ENCODE measurements around the gene CTSK. TPM values are rescaled to one million over a fixed set of nuclear protein-coding genes. Genes with fewer than 3 reads are reported as not detected.

Gene CTSK
- polyA plus RNA-seq, 1 experiment, result 70.7 TPM

GRCh38 chr1:150791585-150791984 is 16.5 kb downstream of the CTSK start:
- TF ChIP-seq, protein P1, sequence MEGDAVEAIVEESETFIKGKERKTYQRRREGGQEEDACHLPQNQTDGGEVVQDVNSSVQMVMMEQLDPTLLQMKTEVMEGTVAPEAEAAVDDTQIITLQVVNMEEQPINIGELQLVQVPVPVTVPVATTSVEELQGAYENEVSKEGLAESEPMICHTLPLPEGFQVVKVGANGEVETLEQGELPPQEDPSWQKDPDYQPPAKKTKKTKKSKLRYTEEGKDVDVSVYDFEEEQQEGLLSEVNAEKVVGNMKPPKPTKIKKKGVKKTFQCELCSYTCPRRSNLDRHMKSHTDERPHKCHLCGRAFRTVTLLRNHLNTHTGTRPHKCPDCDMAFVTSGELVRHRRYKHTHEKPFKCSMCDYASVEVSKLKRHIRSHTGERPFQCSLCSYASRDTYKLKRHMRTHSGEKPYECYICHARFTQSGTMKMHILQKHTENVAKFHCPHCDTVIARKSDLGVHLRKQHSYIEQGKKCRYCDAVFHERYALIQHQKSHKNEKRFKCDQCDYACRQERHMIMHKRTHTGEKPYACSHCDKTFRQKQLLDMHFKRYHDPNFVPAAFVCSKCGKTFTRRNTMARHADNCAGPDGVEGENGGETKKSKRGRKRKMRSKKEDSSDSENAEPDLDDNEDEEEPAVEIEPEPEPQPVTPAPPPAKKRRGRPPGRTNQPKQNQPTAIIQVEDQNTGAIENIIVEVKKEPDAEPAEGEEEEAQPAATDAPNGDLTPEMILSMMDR (IDR thresholded peaks at IDR 0.05; ENCODE audit: insufficient read depth, low read depth, low read length), result no peak
- no peak overlapping the region for H3K4me3 ChIP-seq (ENCODE audit: low read depth, low read length)
- H3K27me3 ChIP-seq (ENCODE audit: control insufficient read depth, insufficient read depth, low read length), result no peaks in the 10 kb centered on the region
- CTCF ChIA-PET, result no interaction called here
- H3K36me3 ChIP-seq (ENCODE audit: control insufficient read depth, insufficient read depth, low read length), result peaks cover 3% of the 10 kb centered on the region; the same call in 1 of the 2 replicates
- no peak for DNase-seq (ENCODE audit: low read depth)
- POLR2A ChIA-PET, result no interaction called here

DNA sequence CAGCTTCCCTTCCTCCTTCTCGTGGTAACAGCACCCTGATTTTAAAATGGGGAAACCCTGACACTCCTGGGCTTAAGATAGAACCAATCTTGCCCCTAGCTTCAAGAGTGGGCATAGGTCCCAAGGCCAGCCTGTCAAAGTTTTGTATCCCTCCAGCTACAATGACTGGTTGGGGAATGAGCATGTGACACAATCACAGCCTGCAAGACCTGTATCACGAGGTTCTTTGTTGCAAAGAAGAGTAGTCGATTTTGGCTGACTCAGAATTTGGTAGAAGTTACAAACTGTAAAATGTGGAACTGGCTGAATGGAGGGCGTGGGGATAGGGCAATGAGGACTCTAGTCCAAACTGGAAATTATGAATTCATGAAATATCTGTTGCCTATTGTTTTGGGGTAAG is 18.7 kb downstream of the CTSK start:
- Histone ChIP-seq H3K27me3 (ENCODE audit: control insufficient read depth, insufficient read depth, low read length) (no peaks in the 10 kb centered on the region), H3K36me3 (ENCODE audit: control insufficient read depth, insufficient read depth, low read length) (no peaks in the 10 kb centered on the region), H3K4me3 (ENCODE audit: low read depth, low read length) (no peak overlapping the region)
- POLR2A ChIA-PET, result no interaction called here
- DNase-seq (ENCODE audit: low read depth), result no peak
- CTCF ChIA-PET, result interaction anchor here (0.8 to 1.2 kb wide), 2 partner anchors 132 to 257 kb away, joined by 3 to 5 read pairs; no protein-coding TSS in a partner anchor
- TF ChIP-seq, protein P1 (IDR thresholded peaks at IDR 0.05; ENCODE audit: insufficient read depth, low read depth, low read length), result no peak

DNA sequence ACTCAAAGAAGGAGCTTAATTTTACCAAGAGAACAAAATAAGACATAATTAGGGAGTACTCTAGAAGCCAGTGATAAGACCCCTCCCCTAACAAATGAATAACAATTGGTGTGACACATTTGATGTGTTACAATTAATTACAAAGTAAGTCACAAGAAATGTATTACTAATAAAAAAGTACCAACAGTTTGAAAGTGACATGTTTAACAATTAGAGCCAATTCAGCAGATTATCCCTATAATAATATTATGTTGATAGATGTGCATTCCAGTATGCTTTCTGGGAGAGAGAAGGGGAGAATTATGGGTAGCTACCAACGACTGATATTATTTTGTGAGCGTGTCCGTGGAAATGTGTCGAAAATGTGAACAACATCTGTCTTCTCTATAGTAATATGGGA is 19.1 kb downstream of the CTSK start:
- POLR2A ChIA-PET, result no interaction called here

DNA sequence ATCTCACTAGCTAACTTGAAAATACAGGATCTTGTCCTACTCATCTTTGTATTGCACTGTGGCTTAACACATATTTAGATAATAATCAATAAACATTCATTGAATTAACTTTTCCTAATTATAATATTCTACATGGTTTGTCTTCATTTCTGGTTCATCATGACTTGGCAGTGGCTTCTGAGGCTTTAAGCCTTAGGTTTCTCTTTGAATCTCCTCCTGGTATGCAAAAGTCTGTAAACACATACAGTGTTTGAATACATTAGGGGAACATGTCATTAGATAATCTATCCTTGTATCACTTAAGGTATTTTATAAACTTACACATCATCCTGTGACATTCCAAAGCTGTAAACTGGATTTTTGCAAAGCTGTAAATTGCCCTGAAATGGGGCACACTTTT is 20.6 kb downstream of the CTSK start:
- TF ChIP-seq, protein P1 (IDR thresholded peaks at IDR 0.05; ENCODE audit: insufficient read depth, low read depth, low read length), result no peak
- CTCF ChIA-PET, result interaction anchor here (0.8 kb wide), 1 partner anchor 20 kb away, joined by 3 read pairs; the partner anchor contains the start of gene CTSK
- POLR2A ChIA-PET, result no interaction called here
- no peaks in the 10 kb centered on the region for H3K27me3 ChIP-seq (ENCODE audit: control insufficient read depth, insufficient read depth, low read length)
- H3K36me3 ChIP-seq (ENCODE audit: control insufficient read depth, insufficient read depth, low read length), result no peaks in the 10 kb centered on the region
- DNase-seq (ENCODE audit: low read depth), result no peak
- no peak overlapping the region for H3K4me3 ChIP-seq (ENCODE audit: low read depth, low read length)

More for the DNA sequence above, 19.1 kb downstream of the CTSK start:
- CTCF ChIA-PET, result interaction anchor here (0.5 to 1.2 kb wide), 2 partner anchors 67 to 256 kb away, joined by 3 read pairs; no protein-coding TSS in a partner anchor
- Histone ChIP-seq H3K27me3 (ENCODE audit: control insufficient read depth, insufficient read depth, low read length) (no peaks in the 10 kb centered on the region), H3K4me3 (ENCODE audit: low read depth, low read length) (no peak overlapping the region), H3K36me3 (ENCODE audit: control insufficient read depth, insufficient read depth, low read length) (no peaks in the 10 kb centered on the region)
- TF ChIP-seq, protein P1 (IDR thresholded peaks at IDR 0.05; ENCODE audit: insufficient read depth, low read depth, low read length), result no peak
- DNase-seq (ENCODE audit: low read depth), result no peak

GRCh38 chr1:150780510-150780909 is 27.6 kb downstream of the CTSK start:
- CTCF ChIA-PET, result no interaction called here
- DNase-seq (ENCODE audit: low read depth), result no peak
- Histone ChIP-seq H3K4me3 (ENCODE audit: low read depth, low read length) (no peak overlapping the region), H3K27me3 (ENCODE audit: control insufficient read depth, insufficient read depth, low read length) (no peaks in the 10 kb centered on the region), H3K36me3 (ENCODE audit: control insufficient read depth, insufficient read depth, low read length) (no peaks in the 10 kb centered on the region)
- POLR2A ChIA-PET, result no interaction called here
- TF ChIP-seq, protein P1 (IDR thresholded peaks at IDR 0.05; ENCODE audit: insufficient read depth, low read depth, low read length), result no peak
